Omental fat pad (tissue), 4 donors: ENCODE measurements around the gene SPRED3. TPM values are rescaled to one million over a fixed set of nuclear protein-coding genes. Genes with fewer than 3 reads are reported as not detected.
"Not testable (repeated sequence)": the region's sequence is repeated elsewhere in the genome, so short reads cannot be mapped to it uniquely, and the experiment has no call there.

Experiments
- ATAC-seq: fragments of 150-250 bp; one replicate; pipeline ENCODE4 v1.9.1; 2016; ENCODE audit warnings: mild to moderate bottlenecking, moderate library complexity; ENCODE audit not compliant: low FRiP score
- DNase-seq: peaks from one replicate; pipeline ENCODE4 v3.0.0-alpha.2; 2019; ENCODE audit warnings: low spot score
- total RNA-seq, 4 donors: library from RNA; depleted of rRNA; stranded (reverse); fragments of >200 nt; gene quantifications; one replicate each; pipeline ENCODE4 v1.1.0, GENCODE V29; 2016
- TF ChIP-seq, protein P1 (sequence below), 3 donors: fragments of 450-650 bp; IDR thresholded peaks; one replicate each; pipeline ENCODE4 v1.5.1; 2016 to 2017; ENCODE audit warnings: antibody characterized with exemption in 3 of 3, mild to moderate bottlenecking in 3 of 3, moderate library complexity in 2 of 3

SPRED3 gene
- total RNA-seq, 4 donors from 2014 or later = 0.44 to 0.93 (median 0.84) TPM; not detected in 1

DNA sequence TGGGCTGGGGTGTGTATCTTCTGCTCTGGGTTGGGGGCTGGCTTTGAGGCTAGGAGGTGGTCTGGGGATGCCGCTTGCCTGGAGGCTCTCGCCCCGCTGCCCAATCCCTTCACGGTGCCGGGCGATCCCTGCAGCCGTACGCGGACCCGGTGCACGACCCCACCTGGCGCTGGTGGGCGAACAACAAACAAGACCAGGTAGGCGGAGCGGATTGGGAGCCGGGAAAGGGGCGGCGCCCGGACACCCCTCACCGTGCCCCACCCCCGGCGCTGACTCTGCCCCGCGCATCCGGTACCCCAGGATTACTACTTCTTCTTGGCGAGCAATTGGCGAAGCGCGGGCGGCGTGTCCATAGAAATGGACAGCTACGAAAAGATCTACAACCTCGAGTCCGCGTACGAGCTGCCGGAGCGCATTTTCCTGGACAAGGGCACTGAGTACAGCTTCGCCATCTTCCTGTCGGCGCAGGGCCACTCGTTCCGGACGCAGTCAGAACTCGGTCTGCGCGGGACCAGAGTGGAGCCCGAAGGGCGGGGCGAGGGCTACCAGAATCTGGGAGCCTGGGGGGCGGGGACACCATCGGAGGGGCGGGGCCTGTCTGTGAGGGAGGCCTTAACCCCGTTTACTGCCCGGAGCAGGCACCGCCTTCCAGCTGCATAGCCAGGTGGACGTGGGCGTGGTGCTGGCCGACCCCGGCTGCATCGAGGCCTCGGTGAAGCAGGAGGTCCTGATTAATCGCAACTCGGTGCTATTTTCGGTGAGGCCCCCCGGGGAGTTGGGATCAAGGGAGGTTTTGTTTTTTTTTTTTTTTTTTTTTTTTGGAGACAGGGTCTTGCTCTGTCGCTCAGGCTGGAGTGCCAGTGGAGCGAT lies 26.2 kb upstream of the SPRED3 start:
- DNase-seq = peak; percentile 75
- TF ChIP-seq, protein P1, sequence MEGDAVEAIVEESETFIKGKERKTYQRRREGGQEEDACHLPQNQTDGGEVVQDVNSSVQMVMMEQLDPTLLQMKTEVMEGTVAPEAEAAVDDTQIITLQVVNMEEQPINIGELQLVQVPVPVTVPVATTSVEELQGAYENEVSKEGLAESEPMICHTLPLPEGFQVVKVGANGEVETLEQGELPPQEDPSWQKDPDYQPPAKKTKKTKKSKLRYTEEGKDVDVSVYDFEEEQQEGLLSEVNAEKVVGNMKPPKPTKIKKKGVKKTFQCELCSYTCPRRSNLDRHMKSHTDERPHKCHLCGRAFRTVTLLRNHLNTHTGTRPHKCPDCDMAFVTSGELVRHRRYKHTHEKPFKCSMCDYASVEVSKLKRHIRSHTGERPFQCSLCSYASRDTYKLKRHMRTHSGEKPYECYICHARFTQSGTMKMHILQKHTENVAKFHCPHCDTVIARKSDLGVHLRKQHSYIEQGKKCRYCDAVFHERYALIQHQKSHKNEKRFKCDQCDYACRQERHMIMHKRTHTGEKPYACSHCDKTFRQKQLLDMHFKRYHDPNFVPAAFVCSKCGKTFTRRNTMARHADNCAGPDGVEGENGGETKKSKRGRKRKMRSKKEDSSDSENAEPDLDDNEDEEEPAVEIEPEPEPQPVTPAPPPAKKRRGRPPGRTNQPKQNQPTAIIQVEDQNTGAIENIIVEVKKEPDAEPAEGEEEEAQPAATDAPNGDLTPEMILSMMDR (IDR thresholded peaks at IDR 0.05) = no peak

DNA sequence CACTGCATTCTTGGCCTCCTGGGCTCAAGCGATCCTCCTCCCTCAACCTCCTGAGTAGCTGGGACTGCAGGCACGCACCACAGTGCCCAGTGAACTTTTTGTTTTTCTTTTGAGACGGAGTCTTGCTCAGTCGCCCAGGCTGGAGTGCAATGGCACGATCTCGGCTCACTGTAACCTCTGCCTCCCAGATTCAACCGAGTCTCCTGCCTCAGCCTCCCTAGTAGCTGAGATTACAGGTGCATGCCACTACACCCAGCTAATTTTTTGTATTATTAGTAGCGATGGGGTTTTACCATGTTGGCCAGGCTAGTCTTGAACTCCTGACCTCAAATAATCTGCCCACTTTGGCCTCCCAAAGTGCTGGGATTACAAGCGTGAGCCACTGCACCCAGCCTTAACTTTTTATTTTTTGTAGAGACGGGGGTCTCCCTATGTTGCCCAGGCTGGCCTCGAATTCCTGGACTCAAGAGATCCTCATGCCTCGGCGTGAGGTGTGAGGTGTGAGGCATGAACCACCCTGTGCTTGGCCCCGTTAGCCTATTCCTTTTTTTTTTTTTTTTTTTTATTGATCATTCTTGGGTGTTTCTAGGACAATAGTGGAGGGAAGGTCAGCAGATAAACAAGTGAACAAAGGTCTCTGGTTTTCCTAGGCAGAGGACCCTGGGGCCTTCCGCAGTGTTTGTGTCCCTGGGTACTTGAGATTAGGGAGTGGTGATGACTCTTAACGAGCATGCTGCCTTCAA lies 25.4 kb upstream of the SPRED3 start:
- DNase-seq, ATAC-seq: not testable (repeated sequence)

More for the DNA sequence above, 26.2 kb upstream of the SPRED3 start:
- peak; percentile 81 for ATAC-seq

DNA sequence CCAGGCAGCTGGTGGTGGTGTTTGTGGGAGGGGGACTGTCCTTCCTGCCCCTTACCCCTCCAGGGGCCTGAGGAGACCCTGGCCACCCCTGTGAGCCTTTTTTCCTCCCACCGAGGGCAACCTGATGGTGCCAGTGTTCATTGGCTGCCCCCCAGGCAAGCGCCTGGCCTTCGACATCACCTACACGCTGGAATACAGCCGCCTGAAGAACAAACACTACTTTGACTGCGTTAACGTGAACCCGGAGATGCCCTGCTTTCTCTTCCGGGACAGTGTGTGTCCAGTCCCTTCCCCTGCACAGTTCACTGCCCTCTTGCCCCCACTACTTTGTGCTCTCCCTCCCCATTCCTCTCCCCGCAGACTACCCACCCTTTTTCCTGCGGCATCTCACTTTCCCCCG lies 21.5 kb upstream of the SPRED3 start:
- DNase-seq (no peak), ATAC-seq (no peak)
- TF ChIP-seq, protein P1 (IDR thresholded peaks at IDR 0.05) = no peak

DNA sequence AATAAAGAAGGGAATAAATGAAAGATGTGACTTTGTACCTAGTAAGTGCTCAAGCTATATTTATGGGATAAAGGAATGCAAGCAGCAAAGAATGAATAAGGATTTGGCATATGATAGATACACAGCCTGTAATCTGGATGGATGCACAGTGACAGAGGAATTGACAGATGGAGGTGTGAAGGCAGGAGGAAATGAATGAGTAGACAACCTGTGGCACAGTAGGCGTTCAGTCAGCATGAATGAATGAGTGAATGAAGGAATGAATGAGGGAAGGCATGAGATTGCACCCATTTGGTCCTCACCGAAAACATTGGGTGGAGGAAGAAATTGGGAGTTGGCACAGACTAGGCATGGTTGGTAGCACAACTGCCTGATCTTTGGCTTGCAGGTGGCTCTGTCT lies 18.9 kb upstream of the SPRED3 start:
- DNase-seq = no peak

DNA sequence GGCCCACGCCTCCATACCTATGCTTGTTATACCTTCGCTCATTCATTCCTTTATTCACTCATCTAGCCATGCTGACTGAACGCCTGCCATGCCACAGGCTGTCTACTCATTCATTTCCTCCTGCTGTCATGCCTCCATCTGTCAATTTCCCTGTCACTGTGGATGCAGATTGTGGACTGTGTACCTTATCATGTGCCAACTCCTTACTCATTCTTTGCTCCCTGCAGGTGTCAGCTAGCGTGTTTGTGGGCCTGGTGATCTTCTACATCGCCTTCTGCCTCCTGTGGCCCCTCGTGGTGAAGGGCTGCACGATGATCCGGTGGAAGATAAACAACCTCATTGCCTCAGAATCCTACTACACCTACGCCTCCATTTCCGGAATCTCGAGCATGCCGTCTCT lies 18.2 kb upstream of the SPRED3 start:
- TF ChIP-seq, protein P1 (IDR thresholded peaks at IDR 0.05) = no peak
- ATAC-seq = no peak
- DNase-seq = no peak

More for the DNA sequence above, 18.9 kb upstream of the SPRED3 start:
- TF ChIP-seq, protein P1 (IDR thresholded peaks at IDR 0.05) = no peak
- no peak for ATAC-seq

DNA sequence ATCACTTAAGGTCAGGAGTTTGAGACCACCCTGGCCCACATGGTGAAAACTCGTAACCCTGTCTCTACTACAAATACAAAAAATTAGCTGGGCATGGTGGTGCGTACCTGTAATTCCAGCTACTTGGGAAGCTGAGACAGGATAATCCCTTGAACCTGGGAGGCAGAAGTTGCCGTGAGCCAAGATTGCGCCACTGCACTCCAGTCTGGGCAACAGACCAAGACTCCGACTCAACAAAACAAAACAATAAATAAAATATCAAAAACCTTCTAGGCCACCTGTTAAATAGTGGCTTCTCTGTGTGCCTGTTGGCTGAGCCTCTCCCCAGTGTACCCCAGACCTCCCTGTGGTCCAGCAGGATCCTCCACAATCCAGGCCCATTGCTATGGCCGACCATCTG lies 17.4 kb upstream of the SPRED3 start:
- ATAC-seq = no peak
- TF ChIP-seq, protein P1 (IDR thresholded peaks at IDR 0.05) = no peak
- DNase-seq = no peak

DNA sequence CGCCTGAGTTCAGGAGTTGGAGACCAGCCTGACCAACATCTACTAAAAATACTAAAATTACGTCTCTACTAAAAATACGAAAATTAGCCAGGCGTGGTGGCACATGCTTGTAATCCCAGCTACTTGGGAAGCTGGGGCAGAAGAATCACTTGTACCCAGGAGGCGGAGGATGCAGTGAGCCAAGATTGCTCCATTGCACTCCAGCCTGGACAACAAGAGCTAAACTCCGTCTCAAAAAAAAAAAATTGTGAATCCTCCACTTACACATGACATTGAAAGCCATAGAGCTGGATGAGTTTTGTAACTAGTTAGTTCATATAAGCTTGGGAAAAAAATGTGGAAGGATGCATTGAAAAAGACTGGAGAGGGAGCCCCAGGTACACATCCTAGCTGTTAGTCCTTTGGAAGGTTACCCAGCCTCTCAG lies 14.6 kb upstream of the SPRED3 start:
- TF ChIP-seq, protein P1 (IDR thresholded peaks at IDR 0.05) = no peak
- DNase-seq (no peak), ATAC-seq (no peak)
